Gastrocnemius medialis (tissue), 4 donors: ENCODE results near the gene NSD2.
"Not testable (repeated sequence)": the region's sequence is repeated elsewhere in the genome, so short reads cannot be mapped to it uniquely, and the experiment has no call there.

ENCODE experiments used
- CTCF ChIP-seq, 5 experiments: fragments of 450-650 bp in 3 of 5; fragments of 200-600 bp in 2 of 5; sonication (generic) in 2 of 5; IDR thresholded peaks in 4 of 5; conservative IDR thresholded peaks in 1 of 5; 1 replicate in 4 of 5; 2 replicates in 1 of 5; pipeline ENCODE4 v1.5.1; 2016 to 2019; ENCODE audit warnings: antibody characterized with exemption in 5 of 5, mild to moderate bottlenecking in 3 of 5, moderate library complexity in 3 of 5
- POLR2A ChIP-seq, 2 donors: fragments of 450-650 bp; IDR thresholded peaks; one replicate each; pipeline ENCODE4 v1.6.1; 2017; ENCODE audit warnings: antibody characterized with exemption in 2 of 2, mild to moderate bottlenecking in 2 of 2, moderate library complexity in 2 of 2

DNA sequence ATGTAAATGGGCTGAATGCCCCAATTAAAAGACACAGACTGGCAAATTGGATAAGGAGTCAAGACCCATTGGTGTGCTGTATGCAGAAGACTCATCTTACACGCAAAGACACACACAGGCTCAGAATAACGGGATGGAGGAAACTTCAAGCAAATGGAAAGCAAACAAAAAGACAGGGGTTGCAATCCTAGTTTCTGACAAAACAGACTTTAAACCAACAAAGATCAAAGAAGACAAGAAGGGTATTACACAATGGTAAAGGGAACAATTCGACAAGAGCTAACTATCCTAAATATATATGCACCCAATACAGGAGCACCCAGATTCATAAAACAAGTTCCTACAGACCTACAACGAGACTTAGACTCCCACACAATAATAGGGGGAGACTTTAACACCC is 128.1 kb downstream of the NSD2 start:
- TF ChIP-seq POLR2A (IDR thresholded peaks at IDR 0.05); CTCF (IDR thresholded peaks at IDR 0.05 in 4 of 5, conservative IDR thresholded peaks at IDR 0.05 in 1 of 5): not testable (repeated sequence)
